GM12865 (cell line): ENCODE data around the gene TCEAL7.

Experiments
- DNase-seq: peaks from one replicate; pipeline ENCODE4 v3.0.0; 2010; ENCODE audit warnings: low read depth
- H3K4me3 ChIP-seq: 2 replicates; pipeline ENCODE4 v1.5.1; 2011; ENCODE audit warnings: mild to moderate bottlenecking, low read depth, low read length, control low read depth
- CTCF ChIP-seq: IDR thresholded peaks from 2 replicates; pipeline ENCODE4 v1.5.1; 2011; ENCODE audit warnings: low read length, control low read depth, low read depth, inconsistent platforms; ENCODE audit not compliant: insufficient read depth; ENCODE audit errors: missing control alignments

TCEAL7 gene

GRCh38 chrX:103330681-103331288 is 746 bp downstream of the TCEAL7 start:
- TF ChIP-seq CTCF, result no peak
- no peak overlapping the region for H3K4me3 ChIP-seq
- no peak for DNase-seq

- no peak overlapping the region for H3K4me3 ChIP-seq
- TF ChIP-seq CTCF, result no peak
- no peak for DNase-seq
Measured at GRCh38 chrX:103338663-103339062, 8.6 kb downstream of the TCEAL7 start.

GRCh38 chrX:103343105-103343504 is 13.1 kb downstream of the TCEAL7 start:
- peak; percentile 38 for DNase-seq
- no peak overlapping the region for H3K4me3 ChIP-seq
- TF ChIP-seq CTCF, result peak; percentile 50

- TF ChIP-seq CTCF, result no peak
- DNase-seq, result no peak
- no peak overlapping the region for H3K4me3 ChIP-seq
Measured at GRCh38 chrX:103344606-103345005, 14.6 kb downstream of the TCEAL7 start.

DNA sequence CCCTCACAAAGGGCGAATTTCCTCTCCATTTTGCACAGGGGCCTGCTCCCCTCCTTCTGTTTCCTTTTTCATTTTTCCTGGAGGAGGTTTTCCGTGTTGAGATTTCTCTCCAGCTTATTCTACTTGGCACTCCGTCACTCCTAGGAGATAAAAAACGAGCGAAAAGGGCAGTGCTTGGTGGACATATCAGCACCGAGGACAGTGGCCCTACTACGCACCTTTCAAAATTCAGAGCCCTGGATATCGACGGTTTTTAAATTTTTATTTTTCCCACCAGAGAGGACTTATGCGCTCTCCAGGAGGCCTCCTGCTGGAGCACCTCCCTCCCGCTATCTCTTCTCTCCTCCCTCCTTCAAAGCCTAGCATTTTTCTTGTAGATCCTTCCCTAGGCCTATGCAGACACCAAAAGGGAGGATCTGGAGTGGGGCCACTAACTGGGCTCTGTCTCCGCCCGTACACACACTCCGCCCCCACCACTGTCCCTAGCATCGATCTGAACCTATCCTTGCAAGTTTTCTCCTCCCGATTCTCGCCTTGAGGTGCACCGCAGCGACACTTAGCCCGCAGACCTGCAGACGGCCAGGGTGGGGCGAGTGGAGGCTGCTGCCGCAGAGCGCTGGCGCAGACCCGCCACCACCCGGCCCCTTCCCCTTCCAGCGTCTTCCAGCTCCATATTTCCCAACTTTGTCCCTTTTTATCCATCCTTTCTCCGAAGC is 17.8 kb downstream of the TCEAL7 start:
- TF ChIP-seq CTCF, result no peak
- H3K4me3 ChIP-seq, result no peak overlapping the region

GRCh38 chrX:103356130-103356798 is 26.2 kb downstream of the TCEAL7 start, which contains the start of gene TCEAL9:
Gene TCEAL9, plus strand, starts transcription at chrX:103356506. Its CDS starts 1,179 bp downstream, at chrX:103357685.
- no peak for TF ChIP-seq CTCF
- peak; percentile 40 for DNase-seq
- peak within 1 kb of the TSS; percentile 79 for H3K4me3 ChIP-seq

More for the DNA sequence above, 17.8 kb downstream of the TCEAL7 start:
- no peak for DNase-seq
